Brain microvascular endothelial cell (primary cell): ENCODE measurements around the gene CGRRF1.

ENCODE experiments used
- DNase-seq: peaks from one replicate; pipeline ENCODE4 v3.0.0-alpha.2; 2020
- H3K27ac ChIP-seq: fragments of 250-450 bp; sonication (Bioruptor Pico); 2 replicates; pipeline ENCODE4 v1.5.1; 2020; ENCODE audit warnings: mild to moderate bottlenecking, moderate library complexity
- H3K27me3 ChIP-seq: fragments of 250-450 bp; sonication (Bioruptor Pico); replicated peaks from 2 replicates; pipeline ENCODE4 v1.5.1; 2020; ENCODE audit warnings: mild to moderate bottlenecking
- H3K36me3 ChIP-seq: fragments of 250-450 bp; sonication (Bioruptor Pico); replicated peaks from 2 replicates; pipeline ENCODE4 v1.5.1; 2020; ENCODE audit warnings: mild to moderate bottlenecking
- H3K4me3 ChIP-seq: 2 replicates; pipeline ENCODE4 v1.5.1; 2011; ENCODE audit warnings: low read depth, mild to moderate bottlenecking, control low read depth, low read length, moderate library complexity
- CTCF ChIP-seq: IDR thresholded peaks from 2 replicates; pipeline ENCODE4 v1.5.1; 2011; ENCODE audit warnings: low read depth, mild to moderate bottlenecking, moderate library complexity, low read length, control low read depth, inconsistent platforms; ENCODE audit errors: missing control alignments
- in situ Hi-C: cut with HindIII; loops from 2 replicates; pipeline ENCODE4 v1.10.0; 2017; ENCODE audit warnings: low sequenced_read_pairs, low pct_ligation_motif_present

CGRRF1 gene

GRCh38 chr14:54585214-54585613 is 75.5 kb downstream of the CGRRF1 start:
- Histone ChIP-seq H3K4me3 (no peak overlapping the region), H3K27me3 (no peaks in the 10 kb centered on the region), H3K36me3 (no peaks in the 10 kb centered on the region), H3K27ac (no peak overlapping the region)
- TF ChIP-seq CTCF: no peak
- DNase-seq: no peak
- in situ Hi-C loops: no loop called here
